HPDE6-E6E7 (cell line): ENCODE data around the gene CDK14.

ENCODE experiments used
- DNase-seq: peaks from one replicate; pipeline ENCODE4 v3.0.0; 2011; ENCODE audit warnings: missing footprints; ENCODE audit errors: extremely low spot score

The CDK14 gene

GRCh38 chr7:90951986-90952954 lies 356.1 kb downstream of the CDK14 start:
- no peak for DNase-seq

GRCh38 chr7:90955641-90956207 lies 359.6 kb downstream of the CDK14 start:
- DNase-seq: no peak

- no peak for DNase-seq
These were observed 361.8 kb downstream of the CDK14 start for GRCh38 chr7:90957883-90958282.

- no peak for DNase-seq
These were observed 362.5 kb downstream of the CDK14 start for GRCh38 chr7:90958647-90959046.

- no peak for DNase-seq
These were observed 365.1 kb downstream of the CDK14 start for GRCh38 chr7:90961037-90961725.

- no peak for DNase-seq
These were observed 369.1 kb downstream of the CDK14 start for GRCh38 chr7:90965211-90965610.

- DNase-seq: no peak
These were observed 370.2 kb downstream of the CDK14 start for GRCh38 chr7:90966346-90966745.

- no peak for DNase-seq
These were observed 372.8 kb downstream of the CDK14 start for GRCh38 chr7:90968871-90969270.

GRCh38 chr7:90972906-90973550 lies 376.9 kb downstream of the CDK14 start:
- DNase-seq: no peak

- no peak for DNase-seq
These were observed 380.9 kb downstream of the CDK14 start for GRCh38 chr7:90977056-90977455.

GRCh38 chr7:90980545-90980944 lies 384.4 kb downstream of the CDK14 start:
- no peak for DNase-seq

- no peak for DNase-seq
These were observed 386.1 kb downstream of the CDK14 start for GRCh38 chr7:90982228-90982627.

- DNase-seq: no peak
These were observed 388.6 kb downstream of the CDK14 start for GRCh38 chr7:90984692-90985091.

GRCh38 chr7:90988516-90988915 lies 392.4 kb downstream of the CDK14 start:
- no peak for DNase-seq

- DNase-seq: no peak
These were observed 393.1 kb downstream of the CDK14 start for GRCh38 chr7:90988996-90989765.

- DNase-seq: no peak
These were observed 398.0 kb downstream of the CDK14 start for GRCh38 chr7:90994121-90994520.

GRCh38 chr7:90994601-90995000 lies 398.5 kb downstream of the CDK14 start:
- no peak for DNase-seq

- DNase-seq: no peak
These were observed 399.9 kb downstream of the CDK14 start for GRCh38 chr7:90995996-90996395.

GRCh38 chr7:90999989-91000979 lies 404.2 kb downstream of the CDK14 start:
- no peak for DNase-seq

- no peak for DNase-seq
These were observed 408.9 kb downstream of the CDK14 start for GRCh38 chr7:91005024-91005423.
